Mucosa of descending colon (tissue), 3 donors: ENCODE results near the gene PDGFRB. TPM values are rescaled to one million over a fixed set of nuclear protein-coding genes. Genes with fewer than 3 reads are reported as not detected.

ENCODE experiments used
- ATAC-seq: fragments of 200-7000 bp; cut with Tn5 transposase; one replicate; pipeline ENCODE4 v1.9.1; 2020; ENCODE audit warnings: mild to moderate bottlenecking, moderate library complexity
- DNase-seq, 3 donors: peaks; one replicate each; pipeline ENCODE4 v3.0.0-alpha.2; 2020
- H3K36me3 ChIP-seq: fragments of 200-600 bp; one replicate; pipeline ENCODE4 v1.8.0; 2021; ENCODE audit warnings: low read depth, mild to moderate bottlenecking
- H3K4me1 ChIP-seq: fragments of 200-600 bp; one replicate; pipeline ENCODE4 v1.8.0; 2021; ENCODE audit warnings: low read depth, mild to moderate bottlenecking
- H3K4me3 ChIP-seq: fragments of 200-600 bp; one replicate; pipeline ENCODE4 v1.8.0; 2021; ENCODE audit warnings: mild to moderate bottlenecking
- H3K9me3 ChIP-seq: fragments of 200-600 bp; one replicate; pipeline ENCODE4 v1.8.0; 2021; ENCODE audit warnings: mild to moderate bottlenecking
- CTCF ChIP-seq: fragments of 200-600 bp; IDR thresholded peaks from one replicate; pipeline ENCODE4 v1.8.0; 2022; ENCODE audit warnings: antibody characterized with exemption, mild to moderate bottlenecking
- intact Hi-C, 2 donors: fragments of 100-400 bp; cut with DNase I in 1 of 2; cut with micrococcal nuclease in 1 of 2; formaldehyde crosslinking; loops; one replicate each; pipeline versions ENCODE4 v1.11.0 to v1.11.1; 2022; cut with DNase I, micrococcal nuclease
- total RNA-seq, 3 donors: library from RNA; stranded (reverse); fragmentation: NEBNext Ultra II Directional in 2 of 3; extraction: Animal tissue kit (Norgen Biotek cat#: 25700) in 2 of 3; gene quantifications; one replicate each; pipeline versions ENCODE4 v1.2.1 to v1.2.4, GENCODE V29; 2021 to 2023
- donor health status: DM: no; HTN: no; CAD: no; lungs with moderate emphysema.
- donor health status: DM: no; HTN: no; CAD: no.
- donor health status: DM: no; HTN: yes; CAD: no.

PDGFRB gene
- total RNA-seq, 3 donors from 2014 or later = 13.9 to 61.5 (median 27.1) TPM

- TF ChIP-seq CTCF = no peak
- DNase-seq (no peak), ATAC-seq (no peak)
- Histone ChIP-seq H3K4me1 (peaks cover 14% of the 10 kb centered on the region), H3K9me3 (no peaks in the 10 kb centered on the region), H3K4me3 (no peak overlapping the region), H3K36me3 (no peaks in the 10 kb centered on the region)
- intact Hi-C loops = no loop called here
Measured at GRCh38 chr5:150135557-150136304, 19.9 kb downstream of the PDGFRB start.

GRCh38 chr5:150134198-150134588, 21.5 kb downstream of the PDGFRB start:
- H3K36me3 ChIP-seq = no peaks in the 10 kb centered on the region
- peaks cover 14% of the 10 kb centered on the region for H3K4me1 ChIP-seq
- no peak for TF ChIP-seq CTCF
- ATAC-seq (no peak), DNase-seq (no peak)
- intact Hi-C loops = no loop called here
- H3K9me3 ChIP-seq = no peaks in the 10 kb centered on the region
- H3K4me3 ChIP-seq = no peak overlapping the region

- no peak overlapping the region for H3K4me3 ChIP-seq
- no peak for TF ChIP-seq CTCF
- no peaks in the 10 kb centered on the region for H3K9me3 ChIP-seq
- DNase-seq = no peak
- intact Hi-C loops = no loop called here
- H3K4me1 ChIP-seq = peaks cover 16% of the 10 kb centered on the region
- no peak for ATAC-seq
- no peaks in the 10 kb centered on the region for H3K36me3 ChIP-seq
Measured at GRCh38 chr5:150133581-150134197, 22.0 kb downstream of the PDGFRB start.

GRCh38 chr5:150132740-150133139, 22.9 kb downstream of the PDGFRB start:
- Histone ChIP-seq H3K4me1 (peaks cover 16% of the 10 kb centered on the region), H3K4me3 (no peak overlapping the region), H3K36me3 (no peaks in the 10 kb centered on the region), H3K9me3 (no peaks in the 10 kb centered on the region)
- DNase-seq (no peak), ATAC-seq (no peak)
- intact Hi-C loops = no loop called here
- TF ChIP-seq CTCF = no peak

- no peak overlapping the region for H3K4me3 ChIP-seq
- DNase-seq (peak in 1 of 3 donors; percentile 55), ATAC-seq (peak; percentile 39)
- H3K9me3 ChIP-seq = no peaks in the 10 kb centered on the region
- intact Hi-C loops = loop anchor here in 1 of 2 donors (2.0 kb wide), 1 partner anchor 85 kb away; no protein-coding TSS in a partner anchor
- H3K4me1 ChIP-seq = peaks cover 13% of the 10 kb centered on the region
- no peaks in the 10 kb centered on the region for H3K36me3 ChIP-seq
- TF ChIP-seq CTCF = no peak
Measured at GRCh38 chr5:150131978-150132694, 23.5 kb downstream of the PDGFRB start.
